Peyer's patch (tissue), 4 donors: Measurements from ENCODE around the gene CCT7. TPM values are rescaled to one million over a fixed set of nuclear protein-coding genes. Genes with fewer than 3 reads are reported as not detected.

ENCODE experiments used
- DNase-seq, 3 donors: peaks; one replicate each; pipeline ENCODE4 v3.0.0-alpha.2; 2017 to 2019
- H3K27ac ChIP-seq, 4 donors: fragments of 200-600 bp; sonication (generic); one replicate each; pipeline ENCODE4 v1.5.1; 2016 to 2019
- H3K27me3 ChIP-seq, 2 donors: fragments of 200-600 bp; sonication (generic); one replicate each; pipeline ENCODE4 v1.5.1; 2019
- H3K36me3 ChIP-seq, 3 donors: fragments of 200-600 bp; sonication (generic); one replicate each; pipeline ENCODE4 v1.5.1; 2016 to 2019
- H3K4me1 ChIP-seq, 4 donors: fragments of 200-600 bp; sonication (generic); one replicate each; pipeline ENCODE4 v1.5.1; 2016 to 2019
- H3K4me3 ChIP-seq, 4 donors: fragments of 200-600 bp; sonication (generic); 1 replicate in 3 of 4; 2 replicates in 1 of 4; pipeline ENCODE4 v1.5.1; 2016 to 2019; ENCODE audit warnings: mild to moderate bottlenecking in 1 of 4
- H3K9me3 ChIP-seq, 4 donors: fragments of 200-600 bp; sonication (generic); one replicate each; pipeline ENCODE4 v1.5.1; 2016 to 2019; ENCODE audit warnings: mild to moderate bottlenecking in 1 of 4
- CTCF ChIP-seq, 6 experiments: fragments of 450-650 bp in 4 of 6; fragments of 200-600 bp in 2 of 6; sonication (generic) in 1 of 6; IDR thresholded peaks; one replicate each; pipeline ENCODE4 v1.5.1; 2017 to 2019; ENCODE audit warnings: antibody characterized with exemption in 6 of 6, mild to moderate bottlenecking in 3 of 6, moderate library complexity in 1 of 6
- POLR2A ChIP-seq, 2 donors: fragments of 450-650 bp; IDR thresholded peaks; one replicate each; pipeline ENCODE4 v1.5.1; 2017; ENCODE audit warnings: antibody characterized with exemption in 2 of 2, mild to moderate bottlenecking in 2 of 2, moderate library complexity in 2 of 2
- total RNA-seq, 4 donors: library from RNA; depleted of rRNA; stranded (reverse); fragments of >200 nt; gene quantifications; one replicate each; pipeline ENCODE4 v1.1.0, GENCODE V29; 2016

Gene CCT7
- total RNA-seq, 4 donors from 2014 or later: 83.5 to 131 (median 95.6) TPM

GRCh38 chr2:73217160-73217559 lies 16.9 kb upstream of the CCT7 start:
- no peaks in the 10 kb centered on the region for H3K27me3 ChIP-seq
- TF ChIP-seq CTCF (IDR thresholded peaks at IDR 0.05) (no peak), POLR2A (IDR thresholded peaks at IDR 0.05) (no peak)
- DNase-seq: no peak
- no peak overlapping the region for H3K4me3 ChIP-seq
- H3K9me3 ChIP-seq: no peaks in the 10 kb centered on the region
- H3K27ac ChIP-seq: no peak overlapping the region
- peaks cover 0 to 11% (median 0%) of the 10 kb centered on the region in 3 donors for H3K36me3 ChIP-seq
- peaks cover 0 to 18% (median 5%) of the 10 kb centered on the region in 4 donors for H3K4me1 ChIP-seq

- Histone ChIP-seq H3K4me1 (peaks cover 0 to 18% (median 5%) of the 10 kb centered on the region in 4 donors), H3K27ac (no peak overlapping the region), H3K36me3 (peaks cover 0 to 18% (median 0%) of the 10 kb centered on the region in 3 donors), H3K27me3 (no peaks in the 10 kb centered on the region), H3K4me3 (no peak overlapping the region), H3K9me3 (no peaks in the 10 kb centered on the region)
- TF ChIP-seq POLR2A (IDR thresholded peaks at IDR 0.05) (no peak), CTCF (IDR thresholded peaks at IDR 0.05) (no peak)
- DNase-seq: no peak
These were observed 16.3 kb upstream of the CCT7 start for GRCh38 chr2:73217826-73218225.

- H3K36me3 ChIP-seq: peaks cover 0 to 18% (median 0%) of the 10 kb centered on the region in 3 donors
- no peak overlapping the region for H3K4me3 ChIP-seq
- no peaks in the 10 kb centered on the region for H3K27me3 ChIP-seq
- H3K27ac ChIP-seq: no peak overlapping the region
- no peaks in the 10 kb centered on the region for H3K9me3 ChIP-seq
- no peak for TF ChIP-seq POLR2A (IDR thresholded peaks at IDR 0.05)
- TF ChIP-seq CTCF (IDR thresholded peaks at IDR 0.05): no peak
- DNase-seq: no peak
- peaks cover 0 to 17% (median 5%) of the 10 kb centered on the region in 4 donors for H3K4me1 ChIP-seq
These were observed 15.8 kb upstream of the CCT7 start for GRCh38 chr2:73218298-73218697.

- no peak for TF ChIP-seq CTCF (IDR thresholded peaks at IDR 0.05)
- no peak for TF ChIP-seq POLR2A (IDR thresholded peaks at IDR 0.05)
- Histone ChIP-seq H3K4me1 (no peaks in the 10 kb centered on the region), H3K9me3 (no peaks in the 10 kb centered on the region), H3K4me3 (no peak overlapping the region), H3K27ac (no peak overlapping the region), H3K27me3 (no peaks in the 10 kb centered on the region), H3K36me3 (peaks cover 0 to 66% (median 0%) of the 10 kb centered on the region in 3 donors)
- no peak for DNase-seq
These were observed 10.3 kb upstream of the CCT7 start for GRCh38 chr2:73223821-73224220.

GRCh38 chr2:73225513-73226360 lies 8.4 kb upstream of the CCT7 start:
- TF ChIP-seq POLR2A (IDR thresholded peaks at IDR 0.05) (no peak), CTCF (IDR thresholded peaks at IDR 0.05) (no peak)
- no peaks in the 10 kb centered on the region for H3K9me3 ChIP-seq
- H3K27me3 ChIP-seq: no peaks in the 10 kb centered on the region
- H3K4me1 ChIP-seq: no peaks in the 10 kb centered on the region
- H3K4me3 ChIP-seq: no peak overlapping the region
- H3K36me3 ChIP-seq: peaks cover 0 to 72% (median 0%) of the 10 kb centered on the region in 3 donors
- DNase-seq: no peak
- H3K27ac ChIP-seq: no peak overlapping the region
